HepG2 (cell line): Measurements from ENCODE around the gene ANKS1B. TPM values are rescaled to one million over a fixed set of nuclear protein-coding genes. Genes with fewer than 3 reads are reported as not detected.
"Not testable (repeated sequence)": the region's sequence is repeated elsewhere in the genome, so short reads cannot be mapped to it uniquely, and the experiment has no call there.

Experiments used
- ATAC-seq: fragments of 200-7000 bp; cut with Tn5 transposase; 3 replicates; pipeline ENCODE4 v1.9.1; 2020; ENCODE audit warnings: mild to moderate bottlenecking, moderate library complexity
- BruUV-seq: library from RNA; stranded (reverse); fragments of 400-500 nt; replicated peaks from 2 replicates; lab custom pipeline; 2021; lab: Mats Ljungman, UMichigan
- CTCF ChIA-PET: fragments of 300-600 bp; formaldehyde crosslinking; extraction: SDS; loops from one replicate; lab custom pipeline; 2021; ENCODE audit warnings: low total read pairs, inconsistent platforms, low intra/inter-chr PET ratio; lab: Yijun Ruan, JAX
- POLR2A ChIA-PET: fragments of 350-600 bp; sonication (Branson Sonifier 250); formaldehyde crosslinking; loops from one replicate; lab custom pipeline; 2020; ENCODE audit warnings: antibody characterized with exemption, inconsistent platforms; lab: Yijun Ruan, JAX
- DNase-seq: peaks from one replicate; pipeline ENCODE4 v3.0.0-alpha.2; 2015; ENCODE audit warnings: low spot score
- FAIRE-seq: peaks from 3 replicates; lab custom pipeline; 2011; peaks lifted over from hg19 to GRCh38; lab: Jason Lieb, UNC
- H2AFZ ChIP-seq: one replicate; pipeline ENCODE4 v1.6.1; 2011; ENCODE audit warnings: low read length, inconsistent platforms
- H3K27ac ChIP-seq: fragments of 300-600 bp; 3 replicates; pipeline ENCODE4 v1.8.0; 2011; ENCODE audit warnings: mixed run types, mild to moderate bottlenecking, mixed read lengths, low read length, inconsistent platforms; ENCODE audit not compliant: insufficient read depth; ENCODE audit errors: extremely low read length
- H3K27me3 ChIP-seq, 2 experiments: fragments of 200-600 bp in 1 of 2; 2 replicates in 1 of 2; 3 replicates in 1 of 2; pipeline versions ENCODE4 v1.6.0 to v1.8.0; 2011; ENCODE audit warnings: low read length in 2 of 2, mild to moderate bottlenecking in 2 of 2, moderate library complexity in 2 of 2, inconsistent platforms in 1 of 2; ENCODE audit not compliant: insufficient read depth in 2 of 2, control insufficient read depth in 1 of 2
- H3K36me3 ChIP-seq, 2 experiments: fragments of 200-600 bp in 1 of 2; replicated peaks in 1 of 2; 2 replicates in 1 of 2; 3 replicates in 1 of 2; pipeline versions ENCODE4 v1.5.1 to v1.8.0; 2011; ENCODE audit warnings: low read length in 2 of 2, inconsistent platforms in 1 of 2; ENCODE audit not compliant: insufficient read depth in 2 of 2, control insufficient read depth in 1 of 2
- H3K4me1 ChIP-seq: 2 replicates; pipeline ENCODE4 v1.5.1; 2012; ENCODE audit warnings: low read length, inconsistent platforms; ENCODE audit not compliant: insufficient read depth
- H3K4me2 ChIP-seq: 2 replicates; pipeline ENCODE4 v1.6.0; 2011; ENCODE audit warnings: low read depth, low read length, inconsistent platforms
- H3K4me3 ChIP-seq, 3 experiments: fragments of 200-600 bp in 1 of 3; sonication (generic), shearing (Covaris generic) in 1 of 3; replicated peaks in 1 of 3; 2 replicates each; pipeline ENCODE4 v1.5.1; 2011 to 2016; ENCODE audit warnings: low read length in 3 of 3, inconsistent platforms in 2 of 3, low read depth in 2 of 3, mild to moderate bottlenecking in 2 of 3, control low read depth in 1 of 3, mixed read lengths in 1 of 3; ENCODE audit not compliant: insufficient read depth in 1 of 3
- H3K79me2 ChIP-seq: one replicate; pipeline ENCODE4 v1.6.1; 2011; ENCODE audit warnings: low read length, inconsistent platforms; ENCODE audit not compliant: insufficient read depth
- H3K9ac ChIP-seq: 2 replicates; pipeline ENCODE4 v1.6.0; 2011; ENCODE audit warnings: mild to moderate bottlenecking, low read depth, low read length, inconsistent platforms; ENCODE audit not compliant: insufficient read depth
- H3K9me3 ChIP-seq: 2 replicates; pipeline ENCODE4 v1.5.1; 2012; ENCODE audit warnings: mild to moderate bottlenecking, low read length
- H4K20me1 ChIP-seq: 2 replicates; pipeline ENCODE4 v1.6.0; 2011; ENCODE audit warnings: inconsistent platforms, mild to moderate bottlenecking, low read length, moderate library complexity; ENCODE audit not compliant: insufficient read depth
- WGBS: methylation state at CpG from one replicate; pipeline ENCODE4 v1.1.6; 2017; ENCODE audit warnings: low lambda C conversion rate; 5-methylcytosine and 5-hydroxymethylcytosine counted together
- in situ Hi-C: cut with HindIII; loops from 2 replicates; pipeline ENCODE4 v1.10.0; 2017; ENCODE audit warnings: low pct_unique_long_range_greater_than_20kb; ENCODE audit not compliant: extremely low pct_ligation_motif_present
- intact Hi-C: fragments of 100-400 bp; cut with micrococcal nuclease; formaldehyde crosslinking; loops from one replicate; pipeline ENCODE4 v1.10.0; 2022; ENCODE audit not compliant: unreplicated experiment
- polyA plus RNA-seq, 8 experiments: library from polyadenylated mRNA; depleted of rRNA in 3 of 8; stranded (reverse) in 7 of 8; unstranded in 1 of 8; fragments of >200 nt; fragmentation: Illumina TruSeq in 4 of 8; extraction: Trizol in 4 of 8; gene quantifications; 2 replicates each; pipeline versions ENCODE4 v1.2.1 to v1.2.3, GENCODE V29; 2011 to 2016; ENCODE audit warnings: low read depth in 4 of 8, missing spikeins in 1 of 8, mixed read lengths in 1 of 8; ENCODE audit not compliant: insufficient read depth in 1 of 8
- total RNA-seq, 5 experiments: library from RNA; depleted of rRNA; stranded (reverse); fragments of >200 nt; fragmentation: Illumina TruSeq; extraction: Trizol; gene quantifications; 2 replicates each; pipeline ENCODE4 v1.2.3, GENCODE V29; 2016; ENCODE audit warnings: low read depth in 1 of 5

ANKS1B gene
- total and polyA plus RNA-seq, 2 of the 13 experiments (the other 11 are each of a cell fraction or from before 2014, with no cell fraction given): 0.15 TPM; not detected in 1

- FAIRE-seq, H4K20me1 ChIP-seq, BruUV-seq, H3K27ac ChIP-seq, H3K4me2 ChIP-seq, POLR2A ChIA-PET, H3K79me2 ChIP-seq, DNase-seq, ATAC-seq, CTCF ChIA-PET, in situ Hi-C loops, H2AFZ ChIP-seq, H3K4me3 ChIP-seq, H3K27me3 ChIP-seq, H3K36me3 ChIP-seq, intact Hi-C loops, H3K9ac ChIP-seq, H3K9me3 ChIP-seq, H3K4me1 ChIP-seq: not testable (repeated sequence)
- WGBS: 16% methylated on average over 8 of the region's 8 CpGs
These were observed 265.2 kb downstream of the ANKS1B start for GRCh38 chr12:99719411-99720082.

GRCh38 chr12:99715841-99716510, 268.8 kb downstream of the ANKS1B start:
- H3K27ac ChIP-seq, H3K4me3 ChIP-seq, H3K9me3 ChIP-seq, H3K4me1 ChIP-seq, CTCF ChIA-PET, BruUV-seq, H4K20me1 ChIP-seq, H2AFZ ChIP-seq, H3K36me3 ChIP-seq, intact Hi-C loops, H3K9ac ChIP-seq, ATAC-seq, H3K79me2 ChIP-seq, POLR2A ChIA-PET, FAIRE-seq, H3K4me2 ChIP-seq, DNase-seq, H3K27me3 ChIP-seq, in situ Hi-C loops: not testable (repeated sequence)
- 23% methylated on average over 16 of the region's 16 CpGs for WGBS

GRCh38 chr12:99714921-99715320, 269.8 kb downstream of the ANKS1B start:
- H3K79me2 ChIP-seq, H3K9ac ChIP-seq, CTCF ChIA-PET, H3K27me3 ChIP-seq, BruUV-seq, POLR2A ChIA-PET, intact Hi-C loops, H2AFZ ChIP-seq, H4K20me1 ChIP-seq, H3K9me3 ChIP-seq, H3K36me3 ChIP-seq, H3K27ac ChIP-seq, in situ Hi-C loops, FAIRE-seq, H3K4me3 ChIP-seq, H3K4me1 ChIP-seq, H3K4me2 ChIP-seq, ATAC-seq, DNase-seq: not testable (repeated sequence)
- 23% methylated on average over 4 of the region's 4 CpGs for WGBS
